Thoracic aorta (tissue), 2 donors: ENCODE measurements around the gene TOR1A. TPM values are rescaled to one million over a fixed set of nuclear protein-coding genes. Genes with fewer than 3 reads are reported as not detected.

Experiments used
- ATAC-seq: fragments of 150-250 bp; one replicate; pipeline ENCODE4 v1.8.0; 2017; ENCODE audit warnings: low read depth; ENCODE audit not compliant: insufficient number of reproducible peaks, low FRiP score
- DNase-seq: peaks from one replicate; pipeline ENCODE4 v3.0.0-alpha.2; 2020; ENCODE audit warnings: low spot score
- H3K27ac ChIP-seq, 2 donors: fragments of 200-600 bp; sonication (generic); 1 replicate in 1 of 2; 2 replicates in 1 of 2; pipeline ENCODE4 v1.5.1; 2016; ENCODE audit warnings: mild to moderate bottlenecking in 2 of 2, moderate library complexity in 2 of 2
- H3K27me3 ChIP-seq: fragments of 200-600 bp; sonication (generic); replicated peaks from 2 replicates; pipeline ENCODE4 v1.6.0; 2016; ENCODE audit warnings: mild to moderate bottlenecking; ENCODE audit not compliant: insufficient read depth
- H3K36me3 ChIP-seq: fragments of 200-600 bp; sonication (generic); one replicate; pipeline ENCODE4 v1.5.1; 2016
- H3K4me1 ChIP-seq, 2 donors: fragments of 200-600 bp; sonication (generic); 1 replicate in 1 of 2; 2 replicates in 1 of 2; pipeline versions ENCODE4 v1.5.1 to v1.6.0; 2016; ENCODE audit warnings: low read depth in 2 of 2, mild to moderate bottlenecking in 1 of 2; ENCODE audit not compliant: control insufficient read depth in 1 of 2
- H3K4me3 ChIP-seq: fragments of 200-600 bp; sonication (generic); 2 replicates; pipeline ENCODE4 v1.5.1; 2016; ENCODE audit warnings: mild to moderate bottlenecking
- H3K9me3 ChIP-seq: fragments of 200-600 bp; sonication (generic); 2 replicates; pipeline ENCODE4 v1.5.1; 2016
- total RNA-seq, 2 donors: library from RNA; depleted of rRNA; stranded (reverse); fragments of >200 nt; gene quantifications; one replicate each; pipeline versions ENCODE4 v1.1.0 to v1.2.3, GENCODE V29; 2016
- TF ChIP-seq, protein P1 (sequence below): fragments of 200-600 bp; sonication (generic); IDR thresholded peaks from one replicate; pipeline ENCODE4 v1.5.1; 2019; ENCODE audit warnings: antibody characterized with exemption

The TOR1A gene
- total RNA-seq, 2 donors from 2014 or later, result 36.1 to 39.3 TPM

DNA sequence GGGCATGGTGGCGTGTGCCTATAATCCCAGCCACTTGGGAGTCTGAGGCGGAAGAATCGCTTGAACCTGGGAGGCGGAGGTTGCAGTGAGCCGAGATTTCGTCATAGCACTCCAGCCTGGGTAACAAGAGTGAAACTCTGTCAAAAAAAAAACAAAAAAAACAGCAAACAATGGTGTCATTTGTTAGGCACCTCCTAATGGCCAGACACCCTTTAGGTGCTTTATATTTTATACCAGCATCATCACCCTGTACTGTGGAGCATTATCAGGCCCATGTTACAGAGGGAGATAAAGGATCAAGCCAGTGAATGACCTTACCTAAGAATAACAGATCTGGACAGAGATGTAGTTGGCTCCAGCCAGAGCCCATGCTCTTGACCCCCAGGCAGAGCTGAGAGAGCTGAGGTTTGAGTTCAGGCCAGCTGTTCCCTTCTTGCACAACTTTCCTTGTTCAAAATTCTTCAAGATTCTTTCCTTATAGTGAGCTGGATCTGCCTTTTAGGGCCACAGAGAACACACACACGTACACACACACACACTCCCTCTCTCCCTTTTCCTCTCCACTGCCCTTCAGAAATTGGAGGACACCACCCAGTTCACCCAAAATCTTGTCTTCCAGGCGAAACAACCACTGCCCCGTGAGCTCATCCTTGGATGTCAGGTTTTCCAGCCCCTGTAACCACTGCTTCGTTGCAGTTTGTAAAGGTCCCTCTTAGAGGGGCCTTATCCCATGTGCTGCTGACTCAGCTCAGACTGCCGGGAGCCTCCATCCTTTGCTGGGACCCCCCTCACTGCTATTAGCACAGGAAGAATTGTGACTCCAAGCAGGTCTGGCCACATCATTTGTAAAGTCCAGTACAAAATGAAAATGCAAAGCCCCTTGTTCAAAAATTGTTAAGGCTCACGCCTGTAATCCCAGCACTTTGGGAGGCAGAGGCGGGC, 60.7 kb downstream of the TOR1A start:
- TF ChIP-seq, protein P1, sequence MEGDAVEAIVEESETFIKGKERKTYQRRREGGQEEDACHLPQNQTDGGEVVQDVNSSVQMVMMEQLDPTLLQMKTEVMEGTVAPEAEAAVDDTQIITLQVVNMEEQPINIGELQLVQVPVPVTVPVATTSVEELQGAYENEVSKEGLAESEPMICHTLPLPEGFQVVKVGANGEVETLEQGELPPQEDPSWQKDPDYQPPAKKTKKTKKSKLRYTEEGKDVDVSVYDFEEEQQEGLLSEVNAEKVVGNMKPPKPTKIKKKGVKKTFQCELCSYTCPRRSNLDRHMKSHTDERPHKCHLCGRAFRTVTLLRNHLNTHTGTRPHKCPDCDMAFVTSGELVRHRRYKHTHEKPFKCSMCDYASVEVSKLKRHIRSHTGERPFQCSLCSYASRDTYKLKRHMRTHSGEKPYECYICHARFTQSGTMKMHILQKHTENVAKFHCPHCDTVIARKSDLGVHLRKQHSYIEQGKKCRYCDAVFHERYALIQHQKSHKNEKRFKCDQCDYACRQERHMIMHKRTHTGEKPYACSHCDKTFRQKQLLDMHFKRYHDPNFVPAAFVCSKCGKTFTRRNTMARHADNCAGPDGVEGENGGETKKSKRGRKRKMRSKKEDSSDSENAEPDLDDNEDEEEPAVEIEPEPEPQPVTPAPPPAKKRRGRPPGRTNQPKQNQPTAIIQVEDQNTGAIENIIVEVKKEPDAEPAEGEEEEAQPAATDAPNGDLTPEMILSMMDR, result no peak
- Histone ChIP-seq H3K4me3 (no peak overlapping the region), H3K4me1 (no peaks in the 10 kb centered on the region), H3K27me3 (no peaks in the 10 kb centered on the region), H3K27ac (no peak overlapping the region), H3K36me3 (no peaks in the 10 kb centered on the region), H3K9me3 (no peaks in the 10 kb centered on the region)
- DNase-seq (no peak), ATAC-seq (no peak)

Other genes with a start within 250 kb of the TOR1A start
- not detected for gene C9orf50, start 203.0 kb downstream of the TOR1A start, total RNA-seq
- 10 to 100 TPM; 16.9 to 27.2 TPM for gene NTMT1, start 198.0 kb downstream of the TOR1A start, total RNA-seq
- 10 to 100 TPM; 23.0 to 31.0 TPM for gene ASB6, start 182.0 kb downstream of the TOR1A start, total RNA-seq
- 10 to 100 TPM; 42.0 to 66.1 TPM for gene PRRX2, start 158.5 kb downstream of the TOR1A start, total RNA-seq
- gene PTGES, start 71.1 kb downstream of the TOR1A start, total RNA-seq, result 1 to 10 TPM; 1.7 to 2.2 TPM
- 10 to 100 TPM; 28.4 to 33.4 TPM for gene TOR1B, start 21.0 kb downstream of the TOR1A start, total RNA-seq
- gene C9orf78, start 11.1 kb upstream of the TOR1A start, total RNA-seq, result 100 to 1,000 TPM in 1 of 2 donors, 10 to 100 TPM in 1; 47.8 to 140 TPM
- 10 to 100 TPM; 47.8 to 51.2 TPM for gene USP20, start 11.3 kb upstream of the TOR1A start, total RNA-seq
- gene FNBP1, start 219.1 kb upstream of the TOR1A start, total RNA-seq, result 10 to 100 TPM; 71.5 to 80.3 TPM
- 10 to 100 TPM; 47.5 to 51.9 TPM for gene GPR107, start 229.8 kb upstream of the TOR1A start, total RNA-seq